Measurements from ENCODE around the gene PSAT1.

Gene PSAT1

GRCh38 chr9:78319197-78320029 lies 22.5 kb downstream of the PSAT1 start:
- no peak for DNase-seq

GRCh38 chr9:78320030-78320693 lies 23.2 kb downstream of the PSAT1 start:
- no peak for DNase-seq

DNA sequence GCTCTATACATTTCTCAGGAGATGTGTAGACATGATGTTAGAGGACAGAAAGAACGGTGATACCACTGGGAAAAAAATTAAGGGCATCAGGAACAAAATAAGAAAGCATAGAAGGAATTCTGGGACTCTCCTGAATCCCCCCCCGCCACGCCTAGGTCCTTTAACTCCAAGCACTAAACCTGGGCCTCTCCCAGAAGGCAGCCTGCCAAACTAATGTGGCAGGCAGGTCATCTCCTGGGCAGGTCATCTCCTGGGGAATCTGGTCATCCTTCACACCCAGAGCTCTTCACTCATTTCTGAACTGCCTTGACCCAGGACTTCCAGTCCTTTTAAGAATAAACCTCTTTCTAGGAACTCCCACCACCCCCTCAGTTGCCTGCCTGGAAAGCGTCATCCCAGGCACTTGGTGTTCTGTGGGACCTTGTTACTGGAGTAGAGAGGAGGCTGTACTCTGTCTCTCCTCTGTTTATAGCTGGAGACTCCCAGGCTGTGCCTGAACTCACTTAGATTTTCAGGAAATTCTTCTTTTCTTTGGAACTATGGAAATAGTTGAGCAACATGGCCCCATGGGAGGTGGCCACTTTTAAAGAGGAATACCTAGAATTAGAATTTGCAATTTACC lies 24.1 kb downstream of the PSAT1 start:
- no peak for DNase-seq

DNA sequence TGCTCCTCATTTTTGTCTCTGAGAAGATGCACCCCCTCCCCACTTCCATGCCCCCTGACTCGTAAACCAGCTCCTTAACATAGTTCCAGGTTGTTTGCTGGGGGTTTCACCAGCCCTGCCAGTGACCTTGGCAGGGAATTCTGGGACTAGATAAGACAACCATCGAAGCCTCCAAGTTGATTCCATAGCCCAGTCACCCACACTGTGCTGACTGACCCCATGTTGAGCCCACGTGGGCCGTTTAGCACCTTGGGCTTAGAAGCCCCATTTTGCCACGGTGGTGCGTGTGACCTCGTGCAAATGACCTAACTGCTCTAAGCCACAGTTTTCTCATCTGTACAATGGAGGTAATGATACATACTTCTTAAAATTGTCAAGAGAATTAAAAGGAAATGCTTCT lies 24.6 kb downstream of the PSAT1 start:
- DNase-seq: no peak

DNA sequence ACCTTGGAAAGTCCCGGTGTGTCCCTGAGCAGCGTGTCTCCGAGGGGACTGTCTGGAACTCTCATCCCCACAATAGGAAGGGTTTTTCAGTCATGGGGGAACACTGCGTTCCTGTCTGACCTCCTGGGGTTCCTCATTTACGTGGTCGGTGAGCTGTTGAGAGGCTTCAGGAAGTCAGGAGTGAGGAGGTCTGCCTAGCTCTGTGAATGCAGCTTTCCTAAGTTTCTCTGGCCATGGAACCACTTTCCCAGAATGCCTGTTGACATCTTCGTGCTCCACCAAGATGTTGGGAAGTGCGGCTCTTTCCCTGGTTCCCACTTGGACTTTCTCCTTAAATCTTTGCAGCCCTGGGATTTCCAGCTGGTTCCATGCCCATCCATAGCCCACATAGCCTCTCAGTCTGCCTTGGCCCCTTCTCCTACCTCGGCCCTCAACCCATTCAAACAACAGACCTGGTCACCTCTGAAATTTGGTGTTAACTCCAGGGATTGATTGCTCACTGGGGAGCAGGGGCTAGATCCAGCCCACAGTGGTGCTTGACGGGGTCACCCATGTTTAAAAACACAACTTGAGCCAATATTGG lies 27.2 kb downstream of the PSAT1 start:
- no peak for DNase-seq

DNA sequence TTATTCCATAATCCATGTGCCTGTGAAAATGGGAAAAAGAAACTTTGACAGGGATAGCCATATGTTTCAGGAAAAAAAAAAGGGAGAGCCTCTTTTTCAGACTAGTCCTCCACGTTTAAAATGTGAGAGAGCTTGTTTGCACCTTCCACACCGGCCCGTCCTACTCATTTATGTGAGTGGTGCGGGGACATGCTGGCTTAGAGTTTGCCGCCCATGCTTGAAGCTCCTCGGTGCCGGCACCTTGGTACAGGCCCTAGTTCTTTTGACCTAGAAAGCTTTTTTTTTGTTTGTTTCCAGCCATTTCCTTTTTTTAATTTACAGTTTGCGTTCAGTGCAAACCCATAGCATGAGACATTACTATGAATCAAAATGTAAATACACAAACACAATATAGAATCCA lies 27.8 kb downstream of the PSAT1 start:
- DNase-seq: no peak

GRCh38 chr9:78325343-78325742 lies 28.4 kb downstream of the PSAT1 start:
- DNase-seq: no peak

GRCh38 chr9:78325846-78326360 lies 29.0 kb downstream of the PSAT1 start:
- DNase-seq: no peak

DNA sequence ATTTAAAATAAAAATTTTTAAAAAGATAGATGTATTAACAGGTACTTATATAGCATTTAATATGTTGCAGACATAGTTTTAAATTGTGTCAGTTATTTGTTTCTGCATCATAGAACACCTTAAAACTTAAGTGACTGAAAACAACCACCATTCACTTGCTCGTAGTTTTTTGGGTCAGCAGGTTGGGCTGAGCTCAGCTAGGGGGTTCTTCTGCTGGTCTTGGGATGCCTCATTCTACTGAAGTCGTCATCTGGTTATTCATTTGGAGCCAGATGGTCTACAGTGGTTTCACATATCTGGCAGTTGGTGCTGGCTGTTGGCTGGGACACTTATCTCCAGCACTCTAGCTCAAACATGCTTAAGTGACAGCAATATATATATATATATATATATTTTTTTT lies 29.6 kb downstream of the PSAT1 start:
- DNase-seq: no peak

DNA sequence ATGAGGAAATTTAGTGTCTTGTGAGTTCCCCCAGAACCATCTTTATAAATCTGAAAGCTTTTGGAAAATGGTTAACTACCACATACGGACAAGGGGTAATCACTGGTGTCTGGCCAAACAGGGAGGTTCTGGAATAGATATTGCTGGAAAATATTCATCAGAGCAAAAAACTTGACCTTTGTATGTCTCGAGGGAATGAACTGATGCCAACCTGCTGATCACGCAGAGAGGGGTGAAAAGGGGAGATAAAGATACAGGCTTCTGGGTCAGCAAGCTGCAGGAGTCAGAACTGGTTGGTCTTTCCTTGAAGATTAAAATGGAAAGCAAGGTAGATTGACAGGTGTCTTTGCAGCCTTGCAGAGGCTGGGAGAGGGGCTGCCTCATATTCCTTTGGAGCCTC lies 35.5 kb downstream of the PSAT1 start:
- DNase-seq: no peak

- no peak for DNase-seq
These were observed 51.9 kb downstream of the PSAT1 start for GRCh38 chr9:78348848-78349247.

- DNase-seq: no peak
These were observed 54.9 kb downstream of the PSAT1 start for GRCh38 chr9:78351816-78352215.

DNA sequence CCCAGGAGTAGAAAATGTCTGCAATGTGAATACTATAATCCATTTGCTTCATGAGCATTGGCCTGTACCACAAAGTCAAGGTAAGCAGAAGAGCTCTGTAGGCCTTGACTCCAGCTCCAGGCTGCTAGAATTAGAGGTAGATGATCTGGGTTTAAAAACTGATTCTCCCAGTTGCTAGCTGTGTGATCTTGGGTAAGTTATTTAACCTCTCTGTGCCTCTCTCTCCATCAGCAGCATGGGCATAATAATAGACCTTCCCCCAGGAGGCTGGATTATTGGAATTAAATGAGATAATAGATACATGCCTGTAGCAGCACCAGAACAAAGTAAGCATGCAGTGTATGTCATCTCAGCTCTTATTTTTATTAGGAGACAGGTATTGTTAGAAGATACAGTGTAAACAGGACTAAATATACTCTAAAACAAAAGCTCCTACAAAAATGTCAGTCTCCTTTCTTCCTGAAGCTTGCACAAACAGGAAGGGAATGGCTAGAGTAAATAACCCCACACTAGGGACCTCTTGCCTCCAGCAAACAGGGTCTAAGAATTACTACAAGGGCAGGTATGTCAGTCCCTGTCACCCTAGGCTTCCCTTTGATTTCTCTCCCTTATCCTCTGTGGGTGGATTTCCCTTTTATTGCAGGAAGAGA lies 57.5 kb downstream of the PSAT1 start:
- DNase-seq: no peak

GRCh38 chr9:78354989-78355388 lies 58.1 kb downstream of the PSAT1 start:
- no peak for DNase-seq

GRCh38 chr9:78356634-78357033 lies 59.7 kb downstream of the PSAT1 start:
- no peak for DNase-seq

- no peak for DNase-seq
These were observed 60.4 kb downstream of the PSAT1 start for GRCh38 chr9:78357165-78357873.

- no peak for DNase-seq
These were observed 61.6 kb downstream of the PSAT1 start for GRCh38 chr9:78358329-78359051.

DNA sequence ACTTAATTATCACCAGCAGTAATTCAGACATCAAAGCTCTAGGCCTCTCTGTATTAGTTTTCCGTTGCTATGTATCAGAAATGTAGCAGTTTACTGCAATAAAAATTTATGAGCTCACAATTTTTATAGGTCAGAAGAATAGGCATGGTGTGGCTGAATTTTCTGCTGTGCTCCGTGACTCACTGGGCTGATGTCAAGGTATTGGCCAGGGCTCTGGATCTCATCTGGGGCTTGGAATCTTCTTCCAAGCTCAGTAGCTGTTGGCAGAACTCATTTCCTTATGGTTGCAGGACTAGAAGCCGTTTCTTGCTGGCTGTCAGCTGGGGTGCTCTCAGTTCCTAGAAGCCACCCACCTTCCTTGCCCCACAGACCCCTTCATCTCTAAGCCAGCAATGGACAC lies 66.3 kb downstream of the PSAT1 start:
- DNase-seq: no peak

GRCh38 chr9:78365748-78366697 lies 69.1 kb downstream of the PSAT1 start:
- DNase-seq: no peak

DNA sequence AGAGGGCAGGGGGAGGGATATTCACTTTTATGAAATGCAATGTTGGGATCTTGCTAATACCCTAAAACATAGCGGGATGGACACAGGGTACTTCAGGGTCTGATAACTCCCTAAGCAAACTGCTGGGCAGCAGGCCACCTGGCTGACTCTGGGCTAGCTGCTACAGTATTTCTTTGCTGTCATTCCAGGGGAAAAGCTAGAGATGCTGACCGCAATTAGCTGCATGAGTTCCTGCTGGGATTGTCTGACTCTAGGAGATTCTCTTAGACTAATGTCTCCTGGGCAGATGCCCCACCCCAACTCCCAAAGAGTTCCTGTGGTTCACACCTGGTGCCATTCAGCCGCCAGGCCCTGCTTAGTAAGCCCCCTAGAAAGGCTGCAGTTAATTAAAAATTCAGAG lies 69.9 kb downstream of the PSAT1 start:
- no peak for DNase-seq
